ENCODE measurements around the gene ACP2.
"Not testable (repeated sequence)": the region's sequence is repeated elsewhere in the genome, so short reads cannot be mapped to it uniquely, and the experiment has no call there.

ACP2 gene

DNA sequence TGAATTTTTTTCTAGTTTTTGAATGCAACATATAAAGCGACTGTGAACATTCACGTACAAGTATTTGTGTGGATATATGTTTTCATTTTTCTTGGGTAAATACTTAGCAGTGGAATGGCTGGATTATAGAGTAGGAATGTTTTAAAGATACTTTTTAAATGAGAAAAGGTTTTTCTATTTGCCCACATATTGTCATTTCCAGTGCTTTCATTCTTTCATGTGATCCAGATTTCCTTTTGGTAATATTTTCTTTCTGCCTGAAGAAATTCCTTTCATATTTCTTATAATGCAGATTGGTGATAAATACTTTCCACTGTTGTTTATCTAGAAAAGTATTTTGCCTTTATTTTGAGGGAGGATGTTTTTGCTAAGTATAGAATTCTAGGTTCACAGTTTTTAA is 25.9 kb downstream of the ACP2 start:
- 100% methylated on average over 2 of the region's 2 CpGs; no CpG with 5 or more reads in 1 of the 2 experiments for WGBS, 2 experiments (ENCODE audit: insufficient coverage in 2 of 2)
- Histone ChIP-seq H3K4me3 (ENCODE audit: extremely low read depth, insufficient read depth, low read length, poor library complexity, severe bottlenecking) (no peak overlapping the region), H3K36me3 (ENCODE audit: control insufficient read depth, insufficient read depth, low read length) (peaks cover 93% of the 10 kb centered on the region), H3K9me3 (ENCODE audit: control insufficient read depth, low read length) (no peaks in the 10 kb centered on the region), H3K4me1 (ENCODE audit: control insufficient read depth, insufficient read depth, low read length, poor library complexity, severe bottlenecking) (peaks cover 14% of the 10 kb centered on the region), H3K27ac (ENCODE audit: low read depth, low read length, severe bottlenecking) (no peak overlapping the region)

DNA sequence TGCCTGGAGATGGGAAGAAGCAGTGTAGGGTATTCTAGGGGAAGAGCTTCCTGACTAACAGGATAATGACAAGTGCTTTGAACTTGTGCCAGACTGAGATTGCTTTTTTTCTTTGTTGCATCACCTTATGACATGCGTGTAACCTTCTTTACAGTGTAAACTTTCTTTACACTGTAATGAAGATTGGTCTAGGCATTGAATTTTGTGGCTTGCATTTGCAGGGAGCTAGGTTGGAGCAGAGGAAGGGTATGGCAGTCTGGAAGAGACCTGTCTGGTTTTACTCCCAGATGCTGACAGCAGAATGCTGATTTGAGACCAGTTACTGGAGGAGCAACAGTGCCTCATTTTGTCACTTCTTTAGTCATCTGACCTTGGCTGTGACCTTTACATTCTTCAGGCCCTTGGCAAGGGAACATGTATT is 28.2 kb downstream of the ACP2 start:
- peak overlapping the region; percentile 76 for H3K27ac ChIP-seq (ENCODE audit: low read depth, low read length, severe bottlenecking)
- H3K4me1 ChIP-seq (ENCODE audit: control insufficient read depth, insufficient read depth, low read length, poor library complexity, severe bottlenecking), result peaks cover 21% of the 10 kb centered on the region

DNA sequence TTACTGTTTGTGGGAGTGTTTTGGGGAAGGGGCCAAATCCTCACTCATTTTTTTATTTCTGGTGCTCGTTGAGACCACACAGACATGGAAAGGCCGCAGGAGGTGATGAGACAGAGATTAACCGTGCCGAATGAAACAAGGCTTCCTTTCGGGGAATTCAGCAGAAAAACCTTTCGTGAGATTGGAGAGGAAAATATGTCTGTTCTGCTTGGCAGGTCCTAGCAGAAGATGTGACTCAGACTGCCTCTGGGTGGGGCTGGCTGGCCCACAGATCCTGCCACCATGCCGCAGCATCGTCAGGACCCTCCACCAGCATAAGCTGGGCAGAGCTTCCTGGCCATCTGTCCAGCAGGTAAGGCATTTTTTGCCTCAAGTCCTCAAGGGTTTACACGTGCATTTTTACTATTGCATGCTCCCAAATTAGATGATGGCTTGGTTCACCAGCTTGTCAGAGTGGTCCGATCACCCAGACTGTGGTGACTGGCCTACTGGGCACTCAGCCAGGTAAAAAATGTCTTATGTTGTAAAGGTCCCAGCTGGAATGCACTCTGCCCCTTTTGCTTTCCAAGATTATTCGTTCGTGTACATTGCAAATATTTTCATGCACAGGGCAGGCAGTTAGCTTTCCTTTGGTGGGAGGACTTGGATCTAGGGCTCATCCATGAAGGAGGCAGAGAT is 32.4 kb downstream of the ACP2 start:
- H3K27ac ChIP-seq (ENCODE audit: low read depth, low read length, severe bottlenecking), result no peak overlapping the region
- peaks cover 43% of the 10 kb centered on the region for H3K36me3 ChIP-seq (ENCODE audit: control insufficient read depth, insufficient read depth, low read length)
- H3K4me3 ChIP-seq (ENCODE audit: extremely low read depth, insufficient read depth, low read length, poor library complexity, severe bottlenecking), result peak overlapping the region; percentile 75
- WGBS, 2 experiments (ENCODE audit: insufficient coverage in 2 of 2), result 44 to 50% methylated on average over 10 to 12 of the region's 12 CpGs
- no peaks in the 10 kb centered on the region for H3K9me3 ChIP-seq (ENCODE audit: control insufficient read depth, low read length)
- peaks cover 21% of the 10 kb centered on the region for H3K4me1 ChIP-seq (ENCODE audit: control insufficient read depth, insufficient read depth, low read length, poor library complexity, severe bottlenecking)

More for the DNA sequence above, 28.2 kb downstream of the ACP2 start:
- H3K4me3 ChIP-seq (ENCODE audit: extremely low read depth, insufficient read depth, low read length, poor library complexity, severe bottlenecking), result no peak overlapping the region
- no peaks in the 10 kb centered on the region for H3K9me3 ChIP-seq (ENCODE audit: control insufficient read depth, low read length)
- H3K36me3 ChIP-seq (ENCODE audit: control insufficient read depth, insufficient read depth, low read length), result peaks cover 78% of the 10 kb centered on the region
- WGBS, 2 experiments (ENCODE audit: insufficient coverage in 2 of 2), result no CpG with 5 or more reads among the region's 1 CpG

DNA sequence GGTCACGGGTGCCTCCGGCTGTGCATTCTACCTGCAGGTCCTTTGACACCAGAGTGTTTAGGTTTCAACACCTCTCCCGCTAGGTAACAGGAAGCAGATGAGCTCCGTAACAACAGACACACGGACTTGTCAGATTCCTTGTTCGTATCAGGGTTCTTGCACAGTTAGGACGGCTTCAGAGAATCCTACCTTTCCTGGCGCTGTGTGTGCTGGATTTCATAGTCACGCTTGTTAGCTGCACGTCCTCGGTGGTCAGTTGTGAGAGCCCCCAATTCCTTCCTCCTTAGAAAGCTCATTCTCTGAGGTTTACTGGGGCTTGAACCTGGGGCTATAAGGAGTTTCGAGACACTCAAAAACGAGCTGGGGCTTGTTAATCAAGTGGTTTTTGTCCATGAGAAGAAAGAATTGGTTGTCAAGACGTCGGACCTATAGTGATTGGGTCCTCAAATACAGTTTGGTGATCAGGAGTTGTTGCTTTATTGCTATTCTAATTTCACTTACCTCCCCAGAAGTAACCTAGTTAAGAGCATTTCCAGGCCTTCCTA is 33.2 kb downstream of the ACP2 start:
- Histone ChIP-seq H3K27ac (ENCODE audit: low read depth, low read length, severe bottlenecking) (peak overlapping the region; percentile 87), H3K36me3 (ENCODE audit: control insufficient read depth, insufficient read depth, low read length) (peaks cover 35% of the 10 kb centered on the region), H3K4me1 (ENCODE audit: control insufficient read depth, insufficient read depth, low read length, poor library complexity, severe bottlenecking) (peaks cover 19% of the 10 kb centered on the region), H3K4me3 (ENCODE audit: extremely low read depth, insufficient read depth, low read length, poor library complexity, severe bottlenecking) (peak overlapping the region; percentile 75), H3K9me3 (ENCODE audit: control insufficient read depth, low read length) (no peaks in the 10 kb centered on the region)
- WGBS, 2 experiments (ENCODE audit: insufficient coverage in 2 of 2), result 9 to 14% methylated on average over 11 of the region's 15 CpGs

DNA sequence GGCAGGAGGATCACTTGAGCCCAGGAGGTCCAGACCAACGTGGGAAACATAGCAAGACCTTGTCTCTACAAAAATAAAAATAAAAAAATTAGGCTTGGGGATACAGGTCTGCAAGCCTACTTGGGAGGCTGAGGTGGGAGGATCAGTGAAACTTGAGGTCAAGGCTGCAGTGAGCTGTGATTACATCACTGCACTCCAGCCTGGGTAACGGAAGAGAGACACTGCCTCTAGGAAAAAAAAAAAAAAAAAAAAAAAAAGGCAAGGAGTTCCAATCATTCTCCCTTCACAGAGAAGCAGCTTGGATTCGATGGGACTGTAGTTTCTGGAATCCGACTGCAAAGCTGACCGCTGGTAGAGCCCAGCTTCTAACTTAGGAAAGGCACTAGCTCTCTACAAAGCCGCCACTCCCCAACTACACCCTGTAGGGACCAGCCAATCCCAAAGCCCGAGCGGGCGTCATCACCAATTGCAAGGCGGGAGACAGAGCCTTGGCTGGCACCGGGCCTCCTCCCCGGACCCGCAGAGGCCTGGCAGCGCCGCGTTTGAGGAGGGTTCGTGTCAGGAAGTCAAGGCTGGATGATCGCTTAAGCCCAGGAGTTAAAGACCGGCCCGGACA is 34.6 kb downstream of the ACP2 start:
- peaks cover 21% of the 10 kb centered on the region for H3K36me3 ChIP-seq (ENCODE audit: control insufficient read depth, insufficient read depth, low read length)
- peaks cover 13% of the 10 kb centered on the region for H3K4me1 ChIP-seq (ENCODE audit: control insufficient read depth, insufficient read depth, low read length, poor library complexity, severe bottlenecking)
- H3K4me3 ChIP-seq (ENCODE audit: extremely low read depth, insufficient read depth, low read length, poor library complexity, severe bottlenecking), result no peak overlapping the region
- H3K27ac ChIP-seq (ENCODE audit: low read depth, low read length, severe bottlenecking), result peak overlapping the region; percentile 36
- 84 to 90% methylated on average over 13 to 18 of the region's 20 CpGs for WGBS, 2 experiments (ENCODE audit: insufficient coverage in 2 of 2)
- peaks cover 3% of the 10 kb centered on the region for H3K9me3 ChIP-seq (ENCODE audit: control insufficient read depth, low read length)

DNA sequence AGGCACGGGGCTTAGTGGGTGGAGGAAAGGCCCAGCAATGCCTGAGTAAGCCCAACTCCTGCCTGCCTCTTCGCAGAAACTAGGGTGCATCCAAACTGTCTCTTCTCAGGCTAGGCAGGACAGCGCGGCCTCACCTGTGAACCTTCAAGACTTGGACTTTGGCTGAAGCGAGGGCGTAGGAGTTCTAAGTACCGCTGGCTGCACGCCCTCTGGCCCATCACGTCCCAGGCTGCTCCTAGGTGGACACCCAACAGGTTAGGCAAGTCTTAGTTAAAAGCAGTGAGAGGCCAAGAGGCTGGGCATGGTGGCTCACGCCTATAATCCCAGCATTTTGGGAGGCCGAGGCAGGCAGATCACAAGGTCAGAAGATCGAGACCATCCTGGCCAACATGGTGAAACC is 35.7 kb downstream of the ACP2 start:
- Histone ChIP-seq H3K36me3 (ENCODE audit: control insufficient read depth, insufficient read depth, low read length) (peaks cover 10% of the 10 kb centered on the region), H3K4me1 (ENCODE audit: control insufficient read depth, insufficient read depth, low read length, poor library complexity, severe bottlenecking) (peaks cover 10% of the 10 kb centered on the region), H3K4me3 (ENCODE audit: extremely low read depth, insufficient read depth, low read length, poor library complexity, severe bottlenecking) (no peak overlapping the region), H3K9me3 (ENCODE audit: control insufficient read depth, low read length) (peaks cover 3% of the 10 kb centered on the region), H3K27ac (ENCODE audit: low read depth, low read length, severe bottlenecking) (no peak overlapping the region)
- 98% methylated on average over 11 of the region's 12 CpGs for WGBS, 2 experiments (ENCODE audit: insufficient coverage in 2 of 2)

DNA sequence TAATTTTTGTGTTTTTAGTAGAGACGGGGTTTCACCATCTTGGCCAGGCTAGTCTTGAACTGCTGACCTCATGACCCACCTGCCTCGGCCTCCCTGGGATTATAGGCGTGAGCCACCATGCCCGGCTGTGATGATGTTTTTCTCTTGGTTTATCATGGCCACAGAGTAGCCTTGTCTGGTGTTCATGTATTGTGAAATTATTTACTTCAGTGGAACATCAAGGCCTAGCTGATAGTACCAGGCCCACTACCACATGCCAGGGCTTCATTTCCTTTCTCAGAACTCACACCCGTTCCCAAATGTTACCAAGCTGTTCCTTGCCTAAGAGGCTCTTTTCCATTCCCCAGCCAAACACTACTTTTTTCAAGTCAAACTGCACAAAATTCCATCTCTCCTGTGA is 40.0 kb downstream of the ACP2 start:
- no peak overlapping the region for H3K4me3 ChIP-seq (ENCODE audit: extremely low read depth, insufficient read depth, low read length, poor library complexity, severe bottlenecking)
- no peak overlapping the region for H3K27ac ChIP-seq (ENCODE audit: low read depth, low read length, severe bottlenecking)
- no peaks in the 10 kb centered on the region for H3K36me3 ChIP-seq (ENCODE audit: control insufficient read depth, insufficient read depth, low read length)
- WGBS, 2 experiments (ENCODE audit: insufficient coverage in 2 of 2), result 98 to 100% methylated on average over 3 to 5 of the region's 5 CpGs
- H3K4me1 ChIP-seq (ENCODE audit: control insufficient read depth, insufficient read depth, low read length, poor library complexity, severe bottlenecking), result peaks cover 13% of the 10 kb centered on the region
- peaks cover 3% of the 10 kb centered on the region for H3K9me3 ChIP-seq (ENCODE audit: control insufficient read depth, low read length)

DNA sequence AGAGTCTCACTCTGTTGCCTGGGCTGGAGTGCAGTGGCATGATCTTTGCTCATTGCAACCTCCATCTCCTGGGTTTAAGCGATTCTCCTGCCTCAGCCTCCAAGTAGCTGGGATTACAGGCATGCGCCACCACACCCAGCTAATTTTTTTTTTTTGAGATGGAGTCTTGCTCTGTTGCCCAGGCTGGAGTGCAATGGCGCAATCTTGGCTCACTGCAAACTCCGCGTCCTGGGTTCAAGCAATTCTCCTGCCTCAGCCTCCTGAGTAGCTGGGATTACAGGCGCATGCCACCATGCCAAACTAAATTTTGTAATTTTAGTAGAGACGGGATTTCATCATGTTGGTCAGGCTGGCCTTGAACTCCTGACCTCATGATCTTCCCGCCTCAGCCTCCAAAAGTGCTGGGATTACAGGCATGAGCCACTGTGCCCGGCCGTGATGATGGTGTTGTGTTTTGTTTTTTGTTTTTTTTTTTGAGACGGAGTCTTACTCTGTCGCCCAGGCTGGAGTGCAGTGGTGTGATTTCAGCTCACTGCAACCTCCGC is 40.5 kb downstream of the ACP2 start:
- H3K9me3 ChIP-seq (ENCODE audit: control insufficient read depth, low read length); H3K27ac ChIP-seq (ENCODE audit: low read depth, low read length, severe bottlenecking); H3K4me3 ChIP-seq (ENCODE audit: extremely low read depth, insufficient read depth, low read length, poor library complexity, severe bottlenecking); H3K36me3 ChIP-seq (ENCODE audit: control insufficient read depth, insufficient read depth, low read length): not testable (repeated sequence)
- 95 to 97% methylated on average over 11 of the region's 13 CpGs for WGBS, 2 experiments (ENCODE audit: insufficient coverage in 2 of 2)
- peaks cover 13% of the 10 kb centered on the region for H3K4me1 ChIP-seq (ENCODE audit: control insufficient read depth, insufficient read depth, low read length, poor library complexity, severe bottlenecking)

DNA sequence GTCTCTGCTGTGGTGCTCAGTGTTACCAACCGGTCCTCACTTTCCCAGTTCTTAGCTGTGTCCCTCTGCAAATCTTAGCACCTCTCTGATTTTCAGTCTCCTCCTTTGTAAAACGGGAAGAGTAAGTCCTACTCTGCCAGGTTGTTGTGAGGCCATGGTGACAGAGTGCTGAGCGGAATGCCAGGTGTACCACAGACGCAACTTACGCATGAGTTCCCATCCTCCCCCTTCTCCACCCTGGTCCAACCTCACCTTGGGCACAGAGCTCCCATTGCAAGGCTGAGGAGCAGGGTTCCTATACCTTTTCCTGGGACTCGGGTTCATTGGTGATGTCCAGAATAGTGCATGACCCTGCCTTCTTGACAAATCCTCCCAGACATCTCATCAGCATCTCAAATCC is 41.2 kb downstream of the ACP2 start:
- peaks cover 3% of the 10 kb centered on the region for H3K9me3 ChIP-seq (ENCODE audit: control insufficient read depth, low read length)
- 91% methylated on average over 4 to 6 of the region's 6 CpGs for WGBS, 2 experiments (ENCODE audit: insufficient coverage in 2 of 2)
- peaks cover 13% of the 10 kb centered on the region for H3K4me1 ChIP-seq (ENCODE audit: control insufficient read depth, insufficient read depth, low read length, poor library complexity, severe bottlenecking)

DNA sequence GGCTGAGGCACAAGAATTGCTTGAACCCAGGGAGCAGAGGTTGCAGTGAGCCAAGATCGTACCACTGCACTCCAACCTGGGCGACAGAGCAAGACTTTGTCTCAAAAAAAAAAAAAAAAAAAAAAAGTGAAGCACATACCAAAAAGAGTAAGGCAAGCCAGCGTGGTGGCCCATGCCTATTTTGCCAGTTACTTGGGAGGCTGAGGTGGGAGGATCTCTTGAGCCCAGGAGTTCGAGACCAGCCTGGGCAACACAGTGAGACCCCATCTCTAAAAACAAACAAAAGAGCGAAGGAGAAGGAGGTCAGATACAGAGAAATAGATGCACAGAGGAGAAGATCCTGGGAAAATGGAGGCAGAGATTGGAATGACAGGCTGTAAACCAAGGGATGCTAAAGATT is 42.0 kb downstream of the ACP2 start:
- peaks cover 13% of the 10 kb centered on the region for H3K4me1 ChIP-seq (ENCODE audit: control insufficient read depth, insufficient read depth, low read length, poor library complexity, severe bottlenecking)
- not testable (repeated sequence) for H3K4me3 ChIP-seq (ENCODE audit: extremely low read depth, insufficient read depth, low read length, poor library complexity, severe bottlenecking); H3K9me3 ChIP-seq (ENCODE audit: control insufficient read depth, low read length); H3K27ac ChIP-seq (ENCODE audit: low read depth, low read length, severe bottlenecking); H3K36me3 ChIP-seq (ENCODE audit: control insufficient read depth, insufficient read depth, low read length)
- 90 to 100% methylated on average over 1 to 2 of the region's 5 CpGs for WGBS, 2 experiments (ENCODE audit: insufficient coverage in 2 of 2)

More for the DNA sequence above, 41.2 kb downstream of the ACP2 start:
- no peak overlapping the region for H3K27ac ChIP-seq (ENCODE audit: low read depth, low read length, severe bottlenecking)
- H3K4me3 ChIP-seq (ENCODE audit: extremely low read depth, insufficient read depth, low read length, poor library complexity, severe bottlenecking), result no peak overlapping the region
- no peaks in the 10 kb centered on the region for H3K36me3 ChIP-seq (ENCODE audit: control insufficient read depth, insufficient read depth, low read length)

DNA sequence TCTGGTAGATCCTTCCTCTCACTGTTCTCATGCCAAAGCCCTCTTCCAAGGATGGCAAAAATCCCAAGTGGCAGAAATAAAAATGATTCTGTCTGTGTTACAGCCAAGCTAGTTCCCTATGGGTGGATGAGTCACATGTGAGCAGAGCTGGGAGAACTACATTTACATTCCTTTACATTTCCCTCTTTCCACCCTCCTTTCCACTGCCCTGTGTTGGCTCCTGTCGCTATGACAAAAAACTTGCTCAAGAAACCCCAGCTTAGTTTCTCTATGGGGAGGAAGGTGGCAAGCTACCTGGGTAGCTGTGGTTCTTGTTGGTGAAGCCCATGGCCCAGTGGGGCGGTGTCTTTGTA is 44.0 kb downstream of the ACP2 start:
- Histone ChIP-seq H3K4me1 (ENCODE audit: control insufficient read depth, insufficient read depth, low read length, poor library complexity, severe bottlenecking) (peaks cover 13% of the 10 kb centered on the region), H3K27ac (ENCODE audit: low read depth, low read length, severe bottlenecking) (peak overlapping the region; percentile 13), H3K9me3 (ENCODE audit: control insufficient read depth, low read length) (no peaks in the 10 kb centered on the region), H3K4me3 (ENCODE audit: extremely low read depth, insufficient read depth, low read length, poor library complexity, severe bottlenecking) (no peak overlapping the region), H3K36me3 (ENCODE audit: control insufficient read depth, insufficient read depth, low read length) (no peaks in the 10 kb centered on the region)
- no CpG with 5 or more reads among the region's 2 CpGs for WGBS, 2 experiments (ENCODE audit: insufficient coverage in 2 of 2)

Measured in mesodermal cell (in vitro differentiated cells).